ENCODE measurements around the gene CERS6.

CERS6 gene

GRCh38 chr2:168702579-168702978 is 246.5 kb downstream of the CERS6 start:
- DNase-seq (ENCODE audit: low spot score) = no peak

- peak; percentile 27 for DNase-seq (ENCODE audit: low spot score)
These were observed 247.9 kb downstream of the CERS6 start for GRCh38 chr2:168703926-168704325.

DNA sequence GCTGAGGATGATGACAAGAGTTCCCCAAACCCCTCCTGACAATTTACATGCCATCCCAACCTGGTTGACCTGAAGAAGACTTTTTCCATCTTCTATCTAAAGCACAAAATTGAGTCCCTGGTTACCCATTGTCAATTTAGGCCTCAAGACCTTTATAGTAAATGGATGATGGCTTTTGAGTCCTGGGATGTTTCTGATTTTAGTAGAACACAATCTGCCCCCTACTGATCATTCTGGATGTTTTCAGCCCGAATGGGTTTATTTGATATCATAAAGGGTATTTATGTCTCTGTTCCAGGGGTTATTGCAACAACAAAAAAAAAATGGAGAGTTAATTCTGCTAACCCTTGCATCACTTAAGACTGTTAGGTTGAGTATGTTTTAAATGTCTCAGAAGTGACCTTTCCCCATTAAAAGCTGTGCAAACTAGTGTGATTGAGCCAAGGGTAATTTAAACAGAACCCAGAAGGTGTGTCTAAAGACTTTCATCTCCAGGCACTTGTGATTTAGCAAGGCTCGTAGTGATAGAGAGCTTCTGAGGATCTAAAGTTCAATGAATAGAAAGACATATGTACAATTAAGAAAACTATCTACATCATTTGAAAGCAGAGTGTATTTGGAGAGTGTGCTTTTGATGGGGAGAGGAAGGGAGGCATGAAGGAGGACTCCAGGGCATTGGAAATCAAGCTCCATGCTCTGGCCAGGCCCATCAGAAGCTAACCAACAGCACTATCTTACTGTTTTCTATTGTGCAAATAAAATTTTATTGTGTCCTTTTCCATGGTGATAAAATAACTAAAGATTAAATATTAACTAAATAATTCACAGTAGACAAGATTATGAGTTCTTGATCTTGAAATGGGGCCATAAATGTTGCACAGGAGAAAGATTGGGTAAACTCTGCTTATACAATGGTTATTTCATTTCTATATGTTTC is 249.7 kb downstream of the CERS6 start:
- DNase-seq (ENCODE audit: low spot score) = no peak

DNA sequence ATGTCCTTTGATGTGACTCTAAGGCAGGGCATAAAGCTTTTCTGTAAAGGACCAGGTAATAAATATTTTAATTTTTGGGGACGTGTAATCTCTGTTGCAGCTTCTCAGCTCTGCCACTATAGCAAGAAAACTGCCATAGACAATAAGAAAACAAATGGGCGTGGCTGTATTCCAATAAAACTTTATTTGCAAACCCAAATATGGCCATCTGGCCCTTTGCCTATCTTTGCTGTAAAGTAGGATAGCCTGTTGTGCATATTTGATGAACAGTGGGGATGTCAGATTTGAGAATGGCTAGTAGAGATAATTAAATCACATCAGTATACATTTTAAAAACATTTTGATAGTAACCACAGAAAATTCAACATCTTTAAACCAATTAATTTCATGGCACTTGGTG is 250.7 kb downstream of the CERS6 start:
- no peak for DNase-seq (ENCODE audit: low spot score)

GRCh38 chr2:168708080-168708479 is 252.0 kb downstream of the CERS6 start:
- no peak for DNase-seq (ENCODE audit: low spot score)

DNA sequence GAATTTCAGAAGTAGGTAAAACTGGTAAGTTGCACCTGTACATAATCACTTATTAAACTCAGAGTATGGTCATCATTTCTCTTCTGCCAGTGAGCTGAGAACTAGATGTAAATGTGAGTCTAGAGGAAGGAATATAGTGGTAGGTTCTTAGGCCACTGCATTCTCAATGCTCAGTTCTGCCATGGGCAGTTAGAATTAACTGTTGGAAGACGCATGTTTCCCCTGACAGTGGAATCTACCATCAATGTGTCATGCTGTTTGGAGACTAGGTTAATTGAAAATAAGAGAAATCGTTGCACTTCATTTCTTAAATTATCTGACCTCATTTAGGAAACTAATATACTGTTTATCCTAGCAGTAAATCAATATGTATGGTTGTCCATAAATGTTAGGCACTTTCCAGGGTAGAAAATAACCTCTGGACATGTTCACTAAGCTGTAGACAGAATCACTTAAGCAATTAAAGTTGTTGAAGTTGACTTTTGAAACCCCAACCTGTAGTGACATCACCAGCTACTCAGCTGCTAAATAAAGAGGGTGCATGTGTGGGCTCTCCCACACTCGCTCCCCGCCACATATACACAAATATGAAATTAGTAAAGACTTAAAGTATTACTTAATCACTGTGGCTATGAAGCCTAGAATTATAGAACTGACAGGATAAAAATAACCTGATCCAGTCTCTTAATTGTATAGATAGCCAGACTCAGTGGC is 254.8 kb downstream of the CERS6 start:
- no peak for DNase-seq (ENCODE audit: low spot score)

DNA sequence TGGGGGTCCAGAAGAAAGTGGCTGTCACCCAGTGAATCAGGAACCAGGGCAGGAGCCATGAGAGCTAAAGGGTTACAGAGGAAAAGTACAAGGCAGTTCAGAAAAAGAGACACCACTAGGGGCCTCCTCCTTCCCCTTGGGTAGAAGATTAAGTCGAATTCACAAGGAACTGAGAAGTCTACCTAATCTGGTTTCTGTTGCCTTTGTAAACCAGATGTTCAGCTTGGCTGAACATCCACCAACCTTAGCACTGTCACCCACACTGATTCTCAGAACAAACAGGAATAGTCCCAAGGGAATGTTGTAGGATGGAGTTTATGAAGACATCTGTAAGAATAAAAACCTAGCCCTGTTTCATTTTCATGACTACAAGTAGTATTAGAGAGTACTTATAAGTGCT is 256.0 kb downstream of the CERS6 start:
- no peak for DNase-seq (ENCODE audit: low spot score)

GRCh38 chr2:168713325-168713724 is 257.3 kb downstream of the CERS6 start:
- no peak for DNase-seq (ENCODE audit: low spot score)

DNA sequence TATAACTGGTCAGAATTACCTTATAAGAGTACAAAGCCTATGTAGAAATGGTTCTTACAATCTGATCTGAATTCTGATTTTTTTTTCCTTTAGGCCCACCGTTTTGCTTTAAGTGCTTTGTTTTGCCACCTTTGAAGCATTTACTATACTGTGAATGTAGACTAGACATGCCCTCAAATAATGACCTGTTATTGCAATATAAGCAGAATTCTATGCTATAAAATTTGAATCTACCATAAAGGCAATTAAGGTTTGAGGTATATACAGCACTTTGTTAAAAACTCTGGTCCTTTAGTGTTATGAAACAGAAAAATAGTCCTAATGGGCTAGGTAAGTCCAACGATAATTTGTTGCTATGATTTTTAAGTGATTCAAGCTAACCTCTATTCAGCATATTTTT is 259.8 kb downstream of the CERS6 start:
- DNase-seq (ENCODE audit: low spot score) = no peak

DNA sequence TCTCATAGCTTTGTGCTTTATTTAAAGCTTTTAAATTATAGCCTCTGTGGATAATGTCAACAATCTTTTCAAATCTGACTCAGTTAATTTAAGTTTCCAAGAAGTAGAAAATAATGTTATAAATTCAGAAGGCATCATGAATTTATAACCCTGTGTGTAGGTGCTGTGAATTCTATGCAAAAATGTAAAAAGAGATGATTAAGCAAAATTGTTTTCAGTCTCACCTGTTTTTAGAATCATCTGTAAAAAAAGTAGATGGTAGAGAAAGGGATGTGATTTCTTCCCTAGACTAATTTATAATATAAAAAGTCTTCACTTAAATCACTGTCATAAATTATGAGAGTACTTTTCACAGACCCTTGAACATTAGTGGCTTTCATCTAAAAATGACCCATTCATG is 260.8 kb downstream of the CERS6 start:
- DNase-seq (ENCODE audit: low spot score) = no peak

- DNase-seq (ENCODE audit: low spot score) = no peak
These were observed 261.9 kb downstream of the CERS6 start for GRCh38 chr2:168717790-168718502.

- DNase-seq (ENCODE audit: low spot score) = no peak
These were observed 262.6 kb downstream of the CERS6 start for GRCh38 chr2:168718622-168719021.

DNA sequence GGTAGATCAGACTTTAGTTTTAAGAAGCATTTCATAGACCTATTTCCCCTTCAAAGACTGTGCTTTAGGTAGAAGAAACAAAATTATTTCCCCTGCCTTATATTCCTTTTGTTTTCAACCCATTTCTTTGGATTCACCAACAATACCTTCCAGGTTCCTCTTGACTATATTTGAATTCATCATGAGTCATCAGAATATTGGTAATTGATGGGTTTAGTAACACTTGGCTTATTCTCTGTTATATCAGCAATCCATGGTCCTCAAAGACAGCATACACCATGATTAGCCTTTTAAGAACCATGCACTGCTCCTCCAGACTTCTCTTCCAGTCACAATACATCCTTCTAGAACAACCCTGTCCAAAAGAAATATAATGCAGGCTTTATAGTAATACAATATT is 263.4 kb downstream of the CERS6 start:
- no peak for DNase-seq (ENCODE audit: low spot score)

- no peak for DNase-seq (ENCODE audit: low spot score)
These were observed 266.5 kb downstream of the CERS6 start for GRCh38 chr2:168722592-168722991.

- DNase-seq (ENCODE audit: low spot score) = no peak
These were observed 267.3 kb downstream of the CERS6 start for GRCh38 chr2:168723275-168723899.

- no peak for DNase-seq (ENCODE audit: low spot score)
These were observed 270.3 kb downstream of the CERS6 start for GRCh38 chr2:168726375-168726774.

DNA sequence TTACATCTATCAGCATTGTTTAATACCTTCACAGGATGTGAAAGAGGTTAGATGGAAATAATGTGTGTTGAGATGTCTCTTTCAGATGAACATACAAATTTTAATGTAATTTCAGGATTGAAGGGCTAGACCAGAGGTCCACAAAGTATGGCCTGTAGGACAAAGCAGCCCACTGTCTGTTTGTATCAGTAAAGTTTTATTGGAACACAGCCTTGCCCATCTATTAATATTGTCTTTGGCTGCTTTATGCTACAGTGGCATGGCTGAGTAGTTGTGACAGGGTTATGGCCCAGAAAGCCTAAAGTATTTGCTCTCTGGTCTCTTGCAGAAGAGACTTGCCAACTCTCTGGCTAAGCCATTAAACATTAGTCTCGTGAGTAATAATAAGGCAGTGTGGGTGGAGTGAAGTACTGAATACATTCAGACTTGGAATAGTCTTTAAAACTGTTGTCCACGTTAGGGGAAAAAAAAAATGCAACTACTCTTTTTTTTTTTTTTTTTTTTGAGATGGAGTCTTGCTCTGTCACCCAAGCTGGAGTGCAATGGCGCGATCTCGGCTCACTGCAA is 271.9 kb downstream of the CERS6 start:
- DNase-seq (ENCODE audit: low spot score) = no peak

DNA sequence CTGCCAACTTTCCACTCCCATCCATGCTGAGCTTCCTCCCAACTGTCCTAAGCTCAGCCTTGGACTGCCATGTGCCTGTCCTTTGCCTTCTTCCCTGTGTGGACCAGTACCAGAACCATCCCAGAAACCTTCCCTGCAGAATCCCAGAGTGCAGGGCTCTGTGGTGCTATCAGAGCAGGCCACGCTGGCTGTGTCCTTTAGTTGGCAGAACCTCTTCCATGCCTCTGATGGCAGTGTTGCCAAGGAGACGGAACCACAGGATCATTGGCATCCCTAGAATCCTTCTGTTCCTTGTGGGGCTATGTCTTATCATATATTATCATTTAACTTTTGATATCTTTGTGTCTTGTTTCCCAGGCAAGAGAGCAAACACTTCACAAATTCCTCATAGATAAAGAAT is 273.4 kb downstream of the CERS6 start:
- no peak for DNase-seq (ENCODE audit: low spot score)

- DNase-seq (ENCODE audit: low spot score) = no peak
These were observed 274.3 kb downstream of the CERS6 start for GRCh38 chr2:168730344-168730743.

DNA sequence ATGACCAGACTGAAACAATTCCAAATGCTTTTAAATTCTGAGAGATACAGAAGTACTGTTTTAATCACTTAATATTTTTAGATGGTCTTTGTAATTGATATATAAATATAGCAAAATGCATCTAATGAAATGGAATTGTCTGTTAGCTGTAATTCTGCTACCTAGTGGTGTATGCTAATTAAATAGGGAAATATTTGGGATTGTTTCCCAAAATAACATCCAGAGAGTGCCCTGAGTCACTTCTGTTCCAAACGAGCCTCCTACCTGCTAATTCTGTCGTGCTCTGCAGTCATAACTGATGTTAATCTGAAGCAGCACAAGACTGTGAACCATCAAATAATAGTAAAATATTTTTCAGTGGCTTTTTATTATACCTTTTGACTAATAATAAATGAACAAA is 274.9 kb downstream of the CERS6 start:
- peak; percentile 42 for DNase-seq (ENCODE audit: low spot score)

DNA sequence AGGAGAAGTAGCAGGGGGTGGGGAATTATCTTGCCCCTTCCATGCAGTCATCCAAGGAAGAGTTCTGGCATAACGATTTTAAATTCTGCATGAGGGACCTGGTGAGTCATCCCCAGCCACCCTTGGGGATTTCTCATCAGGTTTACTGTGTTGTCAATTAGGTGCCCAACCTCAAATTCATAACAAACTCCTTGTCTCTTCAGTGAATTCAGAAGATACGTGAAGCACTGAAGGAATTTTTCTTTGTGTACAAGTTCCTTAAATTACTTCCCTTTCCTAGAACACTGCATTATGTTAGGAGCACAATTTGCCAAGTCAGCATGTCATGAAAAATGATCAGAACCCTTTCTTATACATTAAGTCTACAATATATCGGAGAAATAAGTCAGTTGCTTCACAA is 275.5 kb downstream of the CERS6 start:
- DNase-seq (ENCODE audit: low spot score) = no peak

GRCh38 chr2:168732100-168732499 is 276.0 kb downstream of the CERS6 start:
- DNase-seq (ENCODE audit: low spot score) = no peak
